Common myeloid progenitor, CD34-positive (primary cell): ENCODE results near the gene JAKMIP1.

Source experiments
- CTCF ChIA-PET: fragments of 350-600 bp; sonication (Branson Sonifier 250); formaldehyde crosslinking; loops from one replicate; lab custom pipeline; 2021; ENCODE audit warnings: antibody characterized with exemption; lab: Charles Lee
- POLR2A ChIA-PET: fragments of 350-600 bp; sonication (Branson Sonifier 250); formaldehyde crosslinking; loops from one replicate; lab custom pipeline; 2021; ENCODE audit warnings: antibody characterized with exemption; lab: Charles Lee
- DNase-seq, 3 donors: peaks; one replicate each; pipeline versions ENCODE4 v3.0.0 to v3.0.0-alpha.2; 2013
- H3K27ac ChIP-seq, 2 experiments: 1 replicate in 1 of 2; 2 replicates in 1 of 2; pipeline ENCODE4 v1.7.0; 2013; ENCODE audit warnings: inconsistent platforms in 2 of 2, low read length in 2 of 2, mild to moderate bottlenecking in 2 of 2, low read depth in 1 of 2, moderate library complexity in 1 of 2; ENCODE audit not compliant: severe bottlenecking in 2 of 2, insufficient read depth in 1 of 2, poor library complexity in 1 of 2
- H3K27me3 ChIP-seq, 5 experiments: replicated peaks in 2 of 5; 1 replicate in 3 of 5; 2 replicates in 2 of 5; pipeline versions ENCODE4 v1.6.1 to v1.7.0; 2013; ENCODE audit warnings: low read length in 4 of 5, mild to moderate bottlenecking in 2 of 5, moderate library complexity in 2 of 5, inconsistent platforms in 1 of 5; ENCODE audit not compliant: insufficient read depth in 5 of 5, control insufficient read depth in 4 of 5
- H3K36me3 ChIP-seq, 4 experiments: 1 replicate in 2 of 4; 2 replicates in 2 of 4; pipeline versions ENCODE4 v1.6.1 to v1.7.0; 2013; ENCODE audit warnings: low read length in 3 of 4, control low read depth in 1 of 4, mild to moderate bottlenecking in 1 of 4; ENCODE audit not compliant: control insufficient read depth in 4 of 4, insufficient read depth in 4 of 4
- H3K4me1 ChIP-seq, 4 experiments: 1 replicate in 3 of 4; 2 replicates in 1 of 4; pipeline versions ENCODE4 v1.6.1 to v1.7.1; 2013; ENCODE audit warnings: low read length in 3 of 4, mild to moderate bottlenecking in 3 of 4, control low read depth in 1 of 4, inconsistent platforms in 1 of 4, moderate library complexity in 1 of 4; ENCODE audit not compliant: control insufficient read depth in 4 of 4, insufficient read depth in 4 of 4; ENCODE audit errors: control extremely low read depth in 1 of 4
- H3K4me3 ChIP-seq, 7 experiments: 1 replicate in 4 of 7; 2 replicates in 3 of 7; pipeline versions ENCODE4 v1.5.1 to v1.7.0; 2013; ENCODE audit warnings: mild to moderate bottlenecking in 7 of 7, low read length in 6 of 7, moderate library complexity in 6 of 7, inconsistent platforms in 2 of 7, low read depth in 2 of 7, control low read depth in 1 of 7; ENCODE audit not compliant: insufficient read depth in 4 of 7, control insufficient read depth in 1 of 7; ENCODE audit errors: extremely low read depth in 1 of 7
- H3K9me3 ChIP-seq, 5 experiments: 1 replicate in 4 of 5; 2 replicates in 1 of 5; pipeline versions ENCODE4 v1.6.1 to v1.7.1; 2013; ENCODE audit warnings: low read length in 4 of 5, mild to moderate bottlenecking in 2 of 5, inconsistent platforms in 1 of 5, low read depth in 1 of 5, moderate library complexity in 1 of 5; ENCODE audit not compliant: control insufficient read depth in 4 of 5, insufficient read depth in 2 of 5; ENCODE audit errors: control extremely low read depth in 1 of 5
- WGBS: methylation state at CpG from one replicate; pipeline ENCODE4 v1.1.5; 2013; ENCODE audit not compliant: insufficient coverage; 5-methylcytosine and 5-hydroxymethylcytosine counted together

The JAKMIP1 gene

DNA sequence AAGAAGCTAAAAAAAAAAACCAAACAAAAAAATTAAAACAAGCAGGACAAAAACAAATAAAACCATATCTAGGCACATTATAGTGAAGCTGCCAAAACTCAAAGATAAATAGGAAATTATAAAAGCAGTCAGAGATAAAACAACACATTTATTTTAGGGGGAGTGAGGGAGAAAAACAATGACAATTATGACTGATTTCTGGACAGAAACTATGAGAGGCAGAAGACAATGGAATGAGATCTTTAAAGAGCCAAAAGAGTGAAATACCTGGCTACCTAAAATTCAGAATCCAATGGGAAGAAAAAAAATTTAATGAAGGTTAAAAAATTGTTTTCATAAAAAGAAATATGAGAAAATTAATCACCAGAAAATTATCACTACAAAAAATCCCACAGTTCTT lies 215.5 kb downstream of the JAKMIP1 start:
- POLR2A ChIA-PET, result no interaction called here
- no peak overlapping the region for H3K4me3 ChIP-seq
- no peak overlapping the region for H3K27ac ChIP-seq
- H3K36me3 ChIP-seq, result no peaks in the 10 kb centered on the region
- CTCF ChIA-PET, result no interaction called here
- no peak for DNase-seq
- peaks cover 0 to 39% (median 7%) of the 10 kb centered on the region in 5 experiments for H3K27me3 ChIP-seq
- peaks cover 0 to 2% (median 0%) of the 10 kb centered on the region in 4 experiments for H3K4me1 ChIP-seq
- peaks cover 0 to 10% (median 0%) of the 10 kb centered on the region in 5 experiments for H3K9me3 ChIP-seq

- H3K9me3 ChIP-seq, result peaks cover 0 to 10% (median 0%) of the 10 kb centered on the region in 5 experiments
- no peak overlapping the region for H3K27ac ChIP-seq
- no peaks in the 10 kb centered on the region for H3K4me1 ChIP-seq
- no peak for DNase-seq
- peaks cover 0 to 27% (median 11%) of the 10 kb centered on the region in 5 experiments for H3K27me3 ChIP-seq
- ChIA-PET POLR2A (no interaction called here), CTCF (interaction anchor here (1.0 to 2.9 kb wide), 2 partner anchors 8 to 16 kb away, joined by 4 to 13 read pairs; no protein-coding TSS in a partner anchor)
- H3K4me3 ChIP-seq, result no peak overlapping the region
- 93% methylated on average over 8 of the region's 9 CpGs for WGBS
- no peaks in the 10 kb centered on the region for H3K36me3 ChIP-seq
Observed at GRCh38 chr4:5982156-5982973, 218.0 kb downstream of the JAKMIP1 start.

DNA sequence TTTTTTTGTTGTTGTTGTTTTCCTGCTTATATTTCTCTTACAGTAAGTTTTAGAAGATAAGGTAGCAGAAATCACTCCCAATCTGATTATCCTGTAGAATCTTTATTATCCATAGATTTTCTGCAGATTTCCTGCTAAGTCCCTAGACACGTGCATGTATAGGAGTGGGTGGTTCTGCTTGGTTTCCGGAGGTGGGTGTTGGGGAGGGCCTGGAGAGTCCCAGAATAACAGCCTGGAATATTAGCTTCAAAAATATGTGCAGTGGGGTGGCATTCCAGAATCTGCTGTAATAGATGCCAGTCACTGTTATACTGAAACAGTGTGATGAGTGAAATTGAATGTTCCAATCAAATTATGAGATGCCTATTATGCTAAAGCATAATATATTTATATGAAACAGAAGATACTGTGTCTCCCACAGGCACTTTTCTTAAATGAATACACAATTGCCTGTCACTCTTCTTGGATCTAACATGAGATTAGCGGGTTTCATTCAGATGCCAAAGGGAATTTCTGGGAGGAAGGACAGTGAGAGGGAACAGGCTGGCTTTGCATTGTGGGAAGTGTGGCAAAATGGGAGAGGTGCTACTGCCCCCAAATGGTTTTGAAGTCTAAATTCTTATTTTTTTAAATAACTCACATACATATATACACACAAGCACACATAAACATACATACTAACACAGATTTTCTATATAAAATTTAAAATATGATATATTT lies 219.8 kb downstream of the JAKMIP1 start:
- ChIA-PET CTCF (no interaction called here), POLR2A (no interaction called here)
- WGBS, result 100% methylated on average over 1 of the region's 3 CpGs
- Histone ChIP-seq H3K9me3 (peaks cover 0 to 10% (median 0%) of the 10 kb centered on the region in 5 experiments), H3K36me3 (no peaks in the 10 kb centered on the region), H3K4me3 (no peak overlapping the region), H3K27ac (no peak overlapping the region), H3K27me3 (peaks cover 2 to 36% (median 11%) of the 10 kb centered on the region in 5 experiments), H3K4me1 (no peaks in the 10 kb centered on the region)
- no peak for DNase-seq

- H3K36me3 ChIP-seq, result no peaks in the 10 kb centered on the region
- H3K27me3 ChIP-seq, result peaks cover 2 to 41% (median 13%) of the 10 kb centered on the region in 5 experiments
- DNase-seq, result no peak
- no peak overlapping the region for H3K4me3 ChIP-seq
- WGBS, result 13% methylated on average over 10 of the region's 11 CpGs
- no peaks in the 10 kb centered on the region for H3K4me1 ChIP-seq
- H3K9me3 ChIP-seq, result peaks cover 0 to 8% (median 0%) of the 10 kb centered on the region in 5 experiments
- ChIA-PET POLR2A (no interaction called here), CTCF (no interaction called here)
- no peak overlapping the region for H3K27ac ChIP-seq
Observed at GRCh38 chr4:5979981-5980380, 220.4 kb downstream of the JAKMIP1 start.

DNA sequence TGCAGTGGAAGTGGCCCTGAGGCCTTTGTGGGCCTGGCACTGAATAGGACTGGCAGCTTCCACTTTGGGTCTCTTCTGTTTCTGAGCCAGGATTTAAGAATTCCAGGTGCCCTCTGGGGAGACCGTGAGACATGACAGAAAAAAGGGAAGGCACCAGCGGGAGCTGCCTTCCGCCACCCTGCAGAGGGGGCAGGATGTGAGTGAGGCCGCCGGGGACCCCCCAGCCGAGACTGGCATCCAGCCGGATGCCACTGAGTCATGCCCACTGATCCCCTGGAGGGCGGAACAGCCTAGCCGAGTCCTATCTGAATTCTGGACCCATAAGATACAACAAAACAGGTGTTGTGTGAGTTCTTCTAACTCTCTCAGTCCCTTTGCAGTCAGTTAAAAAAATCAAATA lies 223.4 kb downstream of the JAKMIP1 start:
- Histone ChIP-seq H3K27me3 (peaks cover 2 to 36% (median 13%) of the 10 kb centered on the region in 5 experiments), H3K36me3 (no peaks in the 10 kb centered on the region), H3K27ac (no peak overlapping the region), H3K9me3 (no peaks in the 10 kb centered on the region), H3K4me3 (no peak overlapping the region), H3K4me1 (no peaks in the 10 kb centered on the region)
- CTCF ChIA-PET, result no interaction called here
- 80% methylated on average over 9 of the region's 9 CpGs for WGBS
- no peak for DNase-seq
- POLR2A ChIA-PET, result interaction anchor here (0.7 kb wide), 1 partner anchor 141 kb away, joined by 4 read pairs; no protein-coding TSS in a partner anchor

DNA sequence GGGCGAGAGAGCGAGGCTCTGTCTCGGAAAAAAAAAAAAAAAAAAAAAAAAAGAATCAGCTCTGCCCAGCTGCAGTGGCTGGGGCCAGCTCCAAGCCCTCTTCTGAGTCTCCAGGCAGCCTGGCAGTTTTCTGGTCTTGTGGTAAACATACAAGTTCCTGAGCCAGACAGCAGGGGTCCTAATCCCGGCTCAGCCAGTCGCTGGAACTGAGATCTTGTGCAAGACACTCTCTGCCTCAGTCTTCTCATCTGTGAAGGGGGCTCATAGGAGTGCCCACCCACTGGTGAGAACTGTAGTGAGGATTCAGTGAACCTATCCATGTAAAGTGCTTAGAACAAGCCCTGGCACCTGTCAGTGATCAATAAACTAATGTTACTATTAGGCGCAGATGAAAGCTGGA lies 223.9 kb downstream of the JAKMIP1 start:
- H3K27ac ChIP-seq, result no peak overlapping the region
- H3K27me3 ChIP-seq, result peaks cover 2 to 35% (median 13%) of the 10 kb centered on the region in 5 experiments
- no peak for DNase-seq
- no peaks in the 10 kb centered on the region for H3K9me3 ChIP-seq
- no peaks in the 10 kb centered on the region for H3K36me3 ChIP-seq
- WGBS, result 97% methylated on average over 3 of the region's 6 CpGs
- no peak overlapping the region for H3K4me3 ChIP-seq
- CTCF ChIA-PET, result interaction anchor here (1.6 kb wide), 1 partner anchor 22 kb away, joined by 5 read pairs; no protein-coding TSS in a partner anchor
- H3K4me1 ChIP-seq, result no peaks in the 10 kb centered on the region
- POLR2A ChIA-PET, result interaction anchor here (0.7 kb wide), 1 partner anchor 141 kb away, joined by 4 read pairs; no protein-coding TSS in a partner anchor
